ENCODE data around the gene ARF3. TPM values are rescaled to one million over a fixed set of nuclear protein-coding genes. Genes with fewer than 3 reads are reported as not detected.

The ARF3 gene
- total and polyA plus RNA-seq, 9 of the 15 experiments (the other 6 are each of a cell fraction or from before 2014, with no cell fraction given), result 5.9 to 170 (median 64.4) TPM

DNA sequence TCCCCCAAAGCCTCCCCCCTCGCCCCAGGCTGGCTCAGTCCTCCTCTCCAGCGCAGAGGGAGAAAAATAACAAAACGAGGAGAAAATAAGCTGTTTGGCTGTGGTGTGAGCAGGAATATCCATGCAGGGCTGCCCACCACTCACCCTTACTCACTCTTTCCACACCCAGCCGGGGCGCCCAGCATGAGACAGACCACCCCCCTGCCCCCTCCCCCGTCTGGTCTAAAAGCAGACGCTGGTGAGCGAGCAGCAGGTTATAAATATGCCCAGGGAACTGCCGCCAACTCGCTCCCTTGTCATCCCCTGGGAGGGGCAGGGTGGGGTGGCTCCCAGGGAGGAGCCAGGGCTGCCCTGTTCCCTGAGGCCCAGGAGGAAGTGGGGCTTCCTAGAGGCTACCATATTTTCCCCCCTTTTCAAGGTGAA, 28.2 kb upstream of the ARF3 start:
- in situ Hi-C loops (cut with MboI), result no loop called here
- Histone ChIP-seq H3K27ac (ENCODE audit: extremely low read depth, low read depth, low read length) (no peak overlapping the region), H3K4me1 (replicated peaks in 1 of 2; ENCODE audit: control insufficient read depth in 2 of 2, insufficient read depth in 2 of 2, low read length in 2 of 2) (peaks cover 2 to 17% of the 10 kb centered on the region in 2 experiments; a peak in 3 of 5 replicates), H3K27me3 (ENCODE audit: control insufficient read depth in 2 of 2, insufficient read depth in 2 of 2, low read length in 2 of 2) (peaks cover 31 to 64% of the 10 kb centered on the region in 2 experiments; a peak in 4 of 5 replicates), H3K9ac (ENCODE audit: insufficient read depth in 1 of 2, low read depth in 2 of 2, low read length in 2 of 2) (peak overlapping the region in 1 of 2 experiments; percentile 26; a peak in 1 of 4 replicates), H3K9me1 (ENCODE audit: control insufficient read depth, insufficient read depth, low read length) (peaks cover 3% of the 10 kb centered on the region), H2AFZ (ENCODE audit: low read depth, low read length) (no peak overlapping the region), H3K9me3 (replicated peaks; ENCODE audit: control insufficient read depth, insufficient read depth, low read depth, low read length) (no peaks in the 10 kb centered on the region), H3K79me2 (ENCODE audit: control insufficient read depth, insufficient read depth, low read length) (no peaks in the 10 kb centered on the region), H3K4me3 (no peak overlapping the region), H3K4me2 (ENCODE audit: insufficient read depth, low read length) (no peak overlapping the region), H3K36me3 (ENCODE audit: control insufficient read depth, insufficient read depth, low read length) (no peaks in the 10 kb centered on the region), H4K20me1 (replicated peaks; ENCODE audit: control insufficient read depth, insufficient read depth, low read length) (peaks cover 5% of the 10 kb centered on the region)
- no peak for DNase-seq (ENCODE audit: extremely low read depth in 1 of 4, low spot score in 3 of 4)
- ChIA-PET CTCF (ENCODE audit: low intra/inter-chr PET ratio) (no interaction called here), POLR2A (interaction anchor here (0.7 kb wide), 1 partner anchor 33 kb away, joined by 3 read pairs; no protein-coding TSS in a partner anchor)
- 0% methylated on average over 3 of the region's 10 CpGs for WGBS (ENCODE audit: insufficient coverage, low coverage, missing lambda C conversion rate)
- intact Hi-C loops (cut with micrococcal nuclease), result loop anchor here (5.0 to 10.0 kb wide), 2 partner anchors 53 to 231 kb away; no protein-coding TSS in a partner anchor
- no peak for FAIRE-seq
- BruUV-seq (replicated peaks), result no TSS peak
- no peak for TF ChIP-seq NFIC (IDR thresholded peaks at IDR 0.05)
- no peak for TF ChIP-seq MAZ (CRISPR knock-in tag; conservative IDR thresholded peaks at IDR 0.05 in 1 of 2, IDR thresholded peaks at IDR 0.05 in 1 of 2)
- no peak for TF ChIP-seq KAT2B (IDR thresholded peaks at IDR 0.05; ENCODE audit: low read depth, low read length)
- TF ChIP-seq ZNF717 (CRISPR knock-in tag; IDR thresholded peaks at IDR 0.05), result no peak
- TF ChIP-seq TCF3 (CRISPR knock-in tag; IDR thresholded peaks at IDR 0.05), result no peak
- TF ChIP-seq HMGN3 (IDR thresholded peaks at IDR 0.05; ENCODE audit: borderline replicate concordance, extremely low read depth, insufficient read length, low read depth, low read length), result no peak
- no peak for TF ChIP-seq RBM25 (IDR thresholded peaks at IDR 0.05; ENCODE audit: low read depth, low read length, severe bottlenecking)
- no peak for TF ChIP-seq RBM39 (optimal IDR thresholded peaks at IDR 0.05; ENCODE audit: low read depth, low read length)
- TF ChIP-seq CEBPB (tag; IDR thresholded peaks at IDR 0.05), result no peak
- TF ChIP-seq, protein P1, sequence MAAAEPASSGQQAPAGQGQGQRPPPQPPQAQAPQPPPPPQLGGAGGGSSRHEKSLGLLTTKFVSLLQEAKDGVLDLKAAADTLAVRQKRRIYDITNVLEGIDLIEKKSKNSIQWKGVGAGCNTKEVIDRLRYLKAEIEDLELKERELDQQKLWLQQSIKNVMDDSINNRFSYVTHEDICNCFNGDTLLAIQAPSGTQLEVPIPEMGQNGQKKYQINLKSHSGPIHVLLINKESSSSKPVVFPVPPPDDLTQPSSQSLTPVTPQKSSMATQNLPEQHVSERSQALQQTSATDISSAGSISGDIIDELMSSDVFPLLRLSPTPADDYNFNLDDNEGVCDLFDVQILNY (CRISPR knock-in tag; IDR thresholded peaks at IDR 0.05), result no peak
- TF ChIP-seq ETS2 (tag; IDR thresholded peaks at IDR 0.05; ENCODE audit: borderline replicate concordance, poor library complexity, severe bottlenecking), result no peak
- TF ChIP-seq, protein P2, sequence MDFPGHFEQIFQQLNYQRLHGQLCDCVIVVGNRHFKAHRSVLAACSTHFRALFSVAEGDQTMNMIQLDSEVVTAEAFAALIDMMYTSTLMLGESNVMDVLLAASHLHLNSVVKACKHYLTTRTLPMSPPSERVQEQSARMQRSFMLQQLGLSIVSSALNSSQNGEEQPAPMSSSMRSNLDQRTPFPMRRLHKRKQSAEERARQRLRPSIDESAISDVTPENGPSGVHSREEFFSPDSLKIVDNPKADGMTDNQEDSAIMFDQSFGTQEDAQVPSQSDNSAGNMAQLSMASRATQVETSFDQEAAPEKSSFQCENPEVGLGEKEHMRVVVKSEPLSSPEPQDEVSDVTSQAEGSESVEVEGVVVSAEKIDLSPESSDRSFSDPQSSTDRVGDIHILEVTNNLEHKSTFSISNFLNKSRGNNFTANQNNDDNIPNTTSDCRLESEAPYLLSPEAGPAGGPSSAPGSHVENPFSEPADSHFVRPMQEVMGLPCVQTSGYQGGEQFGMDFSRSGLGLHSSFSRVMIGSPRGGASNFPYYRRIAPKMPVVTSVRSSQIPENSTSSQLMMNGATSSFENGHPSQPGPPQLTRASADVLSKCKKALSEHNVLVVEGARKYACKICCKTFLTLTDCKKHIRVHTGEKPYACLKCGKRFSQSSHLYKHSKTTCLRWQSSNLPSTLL (IDR thresholded peaks at IDR 0.05), result no peak
- no peak for TF ChIP-seq HNRNPH1 (optimal IDR thresholded peaks at IDR 0.05; ENCODE audit: low read depth, low read length)
- TF ChIP-seq ZBTB8A (IDR thresholded peaks at IDR 0.05; ENCODE audit: partially characterized antibody), result no peak
- no peak for ATAC-seq

All from K562 (cell line).